RWPE1 (cell line): Measurements from ENCODE around the gene NLGN1.
A peak's percentile ranks its signal among the peaks of the same experiment; 100 is the strongest.

Source experiments
- CTCF ChIA-PET: fragments of 350-600 bp; sonication (Branson Sonifier 250); formaldehyde crosslinking; extraction: SDS; loops from one replicate; lab custom pipeline; 2021; lab: Yijun Ruan, JAX
- POLR2A ChIA-PET: fragments of 400-600 bp; formaldehyde crosslinking; extraction: SDS; loops from one replicate; lab custom pipeline; 2020; ENCODE audit warnings: antibody characterized with exemption; ENCODE audit not compliant: low non-redundant PET; lab: Yijun Ruan, JAX
- DNase-seq: peaks from one replicate; pipeline ENCODE4 v3.0.0; 2012; ENCODE audit warnings: low spot score
- H3K27ac ChIP-seq: fragments of 450-650 bp; 2 replicates; pipeline ENCODE4 v1.5.1; 2017
- CTCF ChIP-seq: fragments of 450-650 bp; conservative IDR thresholded peaks from 2 replicates; pipeline ENCODE4 v1.5.1; 2017; ENCODE audit warnings: low read depth, mild to moderate bottlenecking

Gene NLGN1

GRCh38 chr3:173402656-173403055, 5.1 kb downstream of the NLGN1 start:
- no peak for TF ChIP-seq CTCF
- CTCF ChIA-PET = no interaction called here
- POLR2A ChIA-PET = no interaction called here
- no peak overlapping the region for H3K27ac ChIP-seq
- no peak for DNase-seq

DNA sequence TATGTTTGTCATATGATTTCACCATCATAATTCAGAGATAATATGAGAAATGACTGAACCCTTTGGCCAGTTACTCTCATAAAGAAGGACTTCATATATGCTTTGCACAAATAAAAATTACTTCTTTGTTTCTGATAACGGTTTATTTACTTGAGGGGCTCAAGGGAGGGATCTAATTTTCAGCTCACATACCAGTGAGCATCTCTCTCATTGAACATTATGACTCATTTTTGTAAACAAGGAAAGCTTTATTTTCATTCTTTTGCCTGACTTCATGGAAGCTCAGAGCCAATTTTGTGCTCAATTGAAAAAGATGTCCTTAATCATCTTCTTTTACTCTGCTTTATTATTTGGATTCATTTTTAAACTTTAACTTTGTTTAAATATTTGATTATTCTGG, 5.8 kb downstream of the NLGN1 start:
- TF ChIP-seq CTCF = no peak
- POLR2A ChIA-PET = no interaction called here
- no peak for DNase-seq
- no peak overlapping the region for H3K27ac ChIP-seq
- CTCF ChIA-PET = no interaction called here

DNA sequence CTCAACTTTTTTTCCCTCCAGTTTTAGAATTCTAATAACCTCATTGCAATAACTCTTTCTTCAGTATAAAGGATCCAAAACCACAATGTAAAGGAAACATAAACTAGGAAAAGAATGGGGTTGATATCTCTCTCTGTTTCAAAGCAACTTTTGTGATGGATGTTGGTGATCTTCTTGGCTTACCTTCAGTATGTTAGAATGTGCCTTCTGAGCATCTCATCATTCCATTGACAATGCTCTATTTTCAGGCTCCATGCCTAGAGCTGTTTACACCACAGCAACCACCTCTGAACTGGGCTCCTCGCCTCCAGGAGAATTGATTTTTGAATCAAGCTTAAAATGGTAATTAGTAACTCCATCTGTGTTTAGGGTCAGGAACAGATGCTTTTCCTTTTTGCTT, 6.6 kb downstream of the NLGN1 start:
- no peak overlapping the region for H3K27ac ChIP-seq
- CTCF ChIA-PET = no interaction called here
- POLR2A ChIA-PET = no interaction called here
- no peak for DNase-seq
- no peak for TF ChIP-seq CTCF

DNA sequence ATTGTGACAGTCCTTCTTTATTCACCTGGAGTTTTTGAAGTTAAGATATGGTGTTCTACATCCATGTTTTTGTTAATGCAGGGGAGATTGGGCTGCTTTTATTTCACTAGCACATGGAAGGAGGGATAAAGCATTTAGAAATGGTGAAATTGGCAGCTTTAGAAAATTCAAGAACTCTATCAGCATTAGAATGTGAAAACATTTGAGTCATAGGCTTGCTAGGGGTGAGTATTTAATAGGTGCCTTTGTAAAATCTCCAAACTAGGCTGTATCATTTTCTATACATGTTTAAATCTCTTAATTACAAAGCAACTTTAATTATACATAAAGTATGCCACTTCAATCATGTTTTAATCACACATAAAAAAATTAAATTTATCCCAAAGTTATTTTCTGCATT, 12.9 kb downstream of the NLGN1 start:
- CTCF ChIA-PET = interaction anchor here (0.7 kb wide), 1 partner anchor 246 kb away, joined by 4 read pairs; no protein-coding TSS in a partner anchor
- POLR2A ChIA-PET = no interaction called here
- no peak overlapping the region for H3K27ac ChIP-seq
- no peak for TF ChIP-seq CTCF
- DNase-seq = no peak

DNA sequence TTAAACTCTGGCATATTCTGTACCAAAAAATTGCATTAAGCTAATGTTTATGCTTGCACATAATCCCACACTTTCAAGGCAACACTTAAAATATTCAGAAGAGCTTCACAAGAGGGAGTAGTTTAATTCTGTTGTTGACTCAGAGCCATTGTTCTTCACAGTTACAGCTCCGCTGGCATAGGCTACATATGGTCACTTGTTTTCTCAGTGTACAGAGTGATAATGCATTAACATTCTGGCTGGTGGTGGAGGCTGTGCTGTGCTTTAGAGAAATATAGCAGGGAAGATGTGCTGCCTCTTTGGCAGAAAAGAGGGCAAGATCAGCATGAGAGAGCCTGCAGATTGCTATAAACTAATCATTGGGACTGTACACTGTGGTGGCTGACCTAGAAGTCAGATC, 13.3 kb downstream of the NLGN1 start:
- no peak overlapping the region for H3K27ac ChIP-seq
- ChIA-PET POLR2A (no interaction called here), CTCF (interaction anchor here (0.6 to 1.3 kb wide), 6 partner anchors 68 to 577 kb away, joined by 3 to 7 read pairs (median 4); no protein-coding TSS in a partner anchor)
- TF ChIP-seq CTCF = no peak
- no peak for DNase-seq

DNA sequence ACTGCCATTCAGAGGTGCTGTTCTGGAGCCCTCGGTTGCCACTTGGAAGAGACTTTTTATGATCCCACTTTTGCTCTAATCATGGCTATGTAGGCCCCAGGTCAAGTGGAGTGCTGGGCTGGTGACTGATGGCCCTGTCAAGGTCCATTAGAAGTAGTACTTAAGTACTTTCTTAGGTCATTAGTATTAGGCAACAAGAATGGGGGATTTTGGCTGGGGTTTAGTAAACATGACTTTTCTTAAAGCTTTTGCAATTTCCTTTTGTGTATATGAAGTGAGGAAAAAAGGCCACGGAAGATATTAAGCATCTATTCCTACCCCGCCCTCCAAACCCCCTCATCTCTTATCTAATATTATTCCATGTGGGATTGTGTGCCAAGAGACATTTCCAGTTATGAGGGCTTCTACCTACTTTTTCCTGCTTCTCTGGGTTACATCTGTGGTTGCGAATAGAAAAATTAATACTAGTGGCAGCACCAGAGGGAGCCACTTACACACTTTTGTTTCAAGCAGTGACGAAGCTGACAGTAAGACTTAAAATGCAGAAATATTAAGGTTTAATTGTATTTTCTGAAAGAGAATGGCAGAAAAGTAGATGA, 13.9 kb downstream of the NLGN1 start:
- CTCF ChIA-PET = interaction anchor here (0.6 to 1.3 kb wide), 5 partner anchors 68 to 578 kb away, joined by 3 to 7 read pairs (median 4); no protein-coding TSS in a partner anchor
- TF ChIP-seq CTCF = 0 out of 2 replicates have a peak, but pooled peaks have one; percentile 13
- peak; percentile 13 for DNase-seq
- no peak overlapping the region for H3K27ac ChIP-seq
- POLR2A ChIA-PET = no interaction called here
